Activated naive CD4-positive, alpha-beta T cell treated with anti-CD3 and anti-CD28 coated beads, Interleukin-2, amount 50 U/mL, for 24 hours (primary cell): ENCODE results near the gene AARS2.

Experiments
- H3K27ac Mint-ChIP-seq: one replicate; pipeline ENCODE4 v1.8.0; 2021; ENCODE audit warnings: mild to moderate bottlenecking, mixed read lengths
- H3K27me3 Mint-ChIP-seq: one replicate; pipeline ENCODE4 v1.8.0; 2021; ENCODE audit warnings: mixed read lengths
- H3K36me3 Mint-ChIP-seq: one replicate; pipeline ENCODE4 v1.8.0; 2021; ENCODE audit warnings: mixed read lengths
- H3K4me1 Mint-ChIP-seq: one replicate; pipeline ENCODE4 v1.8.0; 2021; ENCODE audit warnings: mixed read lengths
- H3K4me3 Mint-ChIP-seq: one replicate; pipeline ENCODE4 v1.8.0; 2021; ENCODE audit warnings: mild to moderate bottlenecking, mixed read lengths
- H3K9me3 Mint-ChIP-seq: one replicate; pipeline ENCODE4 v1.8.0; 2021; ENCODE audit warnings: mixed read lengths

AARS2 gene

DNA sequence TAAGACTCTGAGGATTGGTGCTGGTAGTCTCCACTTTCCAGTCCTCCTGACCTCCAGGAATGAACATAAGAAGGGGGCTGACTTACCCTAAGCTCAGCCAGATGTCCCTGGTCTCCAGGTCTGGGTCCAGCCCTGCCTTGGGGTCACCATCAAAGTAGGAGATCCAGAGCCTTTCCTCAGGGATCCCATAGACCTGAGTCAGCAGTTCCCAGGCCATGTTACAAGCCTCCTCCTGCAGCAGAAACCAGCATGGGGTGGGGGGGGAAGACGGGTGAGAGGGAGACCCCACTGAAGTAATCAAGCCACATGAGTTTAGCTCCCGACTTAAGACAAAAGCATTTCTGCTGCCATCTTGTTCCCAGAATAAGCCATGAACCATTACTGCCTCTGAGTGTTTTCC lies 1.8 kb downstream of the AARS2 start:
- Mint-ChIP-seq H3K4me3 (peak overlapping the region; percentile 99), H3K27me3 (no peaks in the 10 kb centered on the region), H3K9me3 (no peaks in the 10 kb centered on the region), H3K27ac (no peak overlapping the region), H3K4me1 (peaks cover 18% of the 10 kb centered on the region), H3K36me3 (peaks cover 9% of the 10 kb centered on the region)

GRCh38 chr6:44310241-44310640 lies 2.9 kb downstream of the AARS2 start:
- peaks cover 18% of the 10 kb centered on the region for H3K4me1 Mint-ChIP-seq
- H3K9me3 Mint-ChIP-seq = no peaks in the 10 kb centered on the region
- H3K36me3 Mint-ChIP-seq = peaks cover 9% of the 10 kb centered on the region
- no peaks in the 10 kb centered on the region for H3K27me3 Mint-ChIP-seq
- H3K4me3 Mint-ChIP-seq = no peak overlapping the region
- H3K27ac Mint-ChIP-seq = no peak overlapping the region

GRCh38 chr6:44309631-44310030 lies 3.5 kb downstream of the AARS2 start:
- peaks cover 9% of the 10 kb centered on the region for H3K36me3 Mint-ChIP-seq
- peaks cover 18% of the 10 kb centered on the region for H3K4me1 Mint-ChIP-seq
- H3K9me3 Mint-ChIP-seq = no peaks in the 10 kb centered on the region
- H3K27me3 Mint-ChIP-seq = no peaks in the 10 kb centered on the region
- H3K27ac Mint-ChIP-seq = no peak overlapping the region
- no peak overlapping the region for H3K4me3 Mint-ChIP-seq

DNA sequence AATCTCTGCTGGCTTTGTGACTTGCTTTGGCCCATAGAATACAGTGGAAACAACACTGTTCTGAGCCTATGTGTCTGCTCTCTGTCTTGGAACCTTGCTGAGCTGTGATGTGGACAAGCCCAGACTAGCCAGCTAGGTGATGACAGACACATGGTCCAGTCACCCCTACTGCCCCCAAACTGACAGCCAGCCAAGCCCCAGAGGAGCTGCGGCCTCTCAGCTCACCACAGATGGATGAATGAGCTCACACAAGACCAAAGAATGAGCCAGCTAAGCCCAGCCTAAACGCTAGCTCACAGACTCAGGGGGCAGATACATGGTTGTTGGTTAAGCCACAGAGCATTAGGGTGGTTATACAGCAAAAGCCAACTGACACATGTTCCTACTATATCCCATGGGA lies 4.1 kb downstream of the AARS2 start:
- Mint-ChIP-seq H3K27me3 (no peaks in the 10 kb centered on the region), H3K4me1 (peaks cover 18% of the 10 kb centered on the region), H3K27ac (no peak overlapping the region), H3K4me3 (no peak overlapping the region), H3K9me3 (no peaks in the 10 kb centered on the region), H3K36me3 (peaks cover 9% of the 10 kb centered on the region)

DNA sequence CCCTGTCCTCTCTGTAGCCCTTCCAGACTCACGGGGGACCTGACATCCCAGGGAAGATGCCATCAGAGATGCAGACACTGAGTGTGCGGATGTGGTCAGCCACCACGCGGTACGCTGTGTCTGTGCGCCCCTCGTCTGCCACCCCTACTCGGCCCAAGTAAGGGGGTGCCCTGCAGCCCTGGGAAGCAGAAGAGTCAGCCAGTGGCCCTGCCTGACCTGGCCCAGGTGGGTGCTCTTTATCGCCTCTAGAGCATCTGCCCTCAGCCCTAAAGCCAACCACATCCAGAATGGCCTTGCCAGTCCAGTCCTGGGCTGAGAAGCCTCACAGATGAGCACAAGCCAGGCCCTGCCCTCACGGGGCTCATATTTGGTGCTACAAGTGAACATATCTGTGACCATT lies 5.9 kb downstream of the AARS2 start:
- H3K27me3 Mint-ChIP-seq = no peaks in the 10 kb centered on the region
- peaks cover 9% of the 10 kb centered on the region for H3K36me3 Mint-ChIP-seq
- no peak overlapping the region for H3K27ac Mint-ChIP-seq
- peaks cover 8% of the 10 kb centered on the region for H3K4me1 Mint-ChIP-seq
- H3K4me3 Mint-ChIP-seq = no peak overlapping the region
- H3K9me3 Mint-ChIP-seq = no peaks in the 10 kb centered on the region

DNA sequence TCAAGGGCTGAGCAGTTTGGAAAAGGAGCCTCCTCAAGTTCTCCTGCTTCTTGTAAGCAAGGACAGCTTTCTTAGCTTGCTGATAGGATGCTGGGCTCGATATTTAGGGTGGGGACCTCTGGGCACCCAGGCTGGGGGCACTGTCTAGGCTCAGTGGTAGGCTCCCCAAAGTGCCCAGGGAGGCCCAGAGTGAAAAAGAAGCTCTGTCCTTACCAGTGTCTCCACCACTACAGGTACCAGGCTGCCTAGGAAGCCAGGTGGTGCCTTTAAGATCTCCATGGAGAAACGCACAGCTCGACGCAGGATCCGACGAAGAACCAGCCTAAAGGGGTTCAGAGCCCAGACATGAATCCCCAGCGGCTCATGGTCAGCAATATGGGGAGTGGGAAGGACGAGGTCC lies 6.4 kb downstream of the AARS2 start:
- Mint-ChIP-seq H3K27ac (no peak overlapping the region), H3K36me3 (peaks cover 9% of the 10 kb centered on the region), H3K4me1 (peaks cover 3% of the 10 kb centered on the region), H3K27me3 (no peaks in the 10 kb centered on the region), H3K9me3 (no peaks in the 10 kb centered on the region), H3K4me3 (no peak overlapping the region)

DNA sequence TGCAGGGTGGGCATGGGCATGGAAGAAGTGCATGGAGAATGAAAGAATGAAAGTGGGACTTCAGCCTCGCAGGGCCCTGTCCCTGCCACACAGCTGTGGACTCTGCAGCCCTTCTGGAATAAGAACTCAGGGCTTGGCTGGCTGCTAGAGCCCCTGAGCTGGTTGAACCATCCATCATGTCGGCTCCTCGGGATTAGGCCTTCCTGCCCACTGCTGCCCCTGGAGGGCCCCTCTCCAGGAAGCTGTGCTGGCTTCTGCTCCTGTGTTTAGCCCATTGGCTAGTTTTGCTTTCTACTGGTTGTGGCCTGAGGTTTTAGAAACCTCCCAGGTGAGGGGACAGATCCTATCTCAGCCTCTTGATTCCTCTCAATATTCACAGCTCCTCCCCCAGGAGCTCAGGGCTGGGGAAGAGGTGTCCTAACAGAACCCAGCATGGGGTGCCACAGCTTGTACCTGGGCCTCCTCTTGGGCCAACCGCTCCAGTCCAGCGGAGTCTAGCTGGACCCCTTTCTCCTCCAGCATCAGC lies 7.9 kb downstream of the AARS2 start:
- Mint-ChIP-seq H3K36me3 (peaks cover 9% of the 10 kb centered on the region), H3K9me3 (no peaks in the 10 kb centered on the region), H3K4me3 (no peak overlapping the region), H3K27ac (no peak overlapping the region), H3K27me3 (no peaks in the 10 kb centered on the region), H3K4me1 (no peaks in the 10 kb centered on the region)

GRCh38 chr6:44304282-44305199 lies 8.6 kb downstream of the AARS2 start:
- Mint-ChIP-seq H3K36me3 (peaks cover 3% of the 10 kb centered on the region), H3K9me3 (no peaks in the 10 kb centered on the region)

DNA sequence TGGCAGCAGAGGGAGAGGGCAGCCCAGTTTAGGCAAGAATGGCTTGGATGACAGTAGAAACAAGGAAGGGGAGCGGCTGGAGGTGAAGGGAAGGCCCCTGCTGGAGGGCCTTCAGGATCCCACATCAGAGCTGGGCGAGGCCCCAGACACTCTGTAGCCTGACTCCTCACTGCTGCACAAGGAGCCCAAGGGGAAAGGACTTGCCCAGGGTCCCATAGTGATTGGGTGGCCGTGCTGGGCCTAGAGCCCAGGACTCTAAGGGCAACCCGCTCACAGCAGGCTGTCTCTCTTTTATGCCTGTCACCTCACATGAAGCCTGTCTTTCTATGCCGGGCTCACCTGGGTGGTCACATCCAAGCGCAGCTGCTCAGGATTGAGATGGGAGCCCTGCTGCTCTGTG lies 9.3 kb downstream of the AARS2 start:
- H3K27ac Mint-ChIP-seq = no peak overlapping the region
- no peak overlapping the region for H3K4me3 Mint-ChIP-seq
- H3K36me3 Mint-ChIP-seq = peaks cover 3% of the 10 kb centered on the region

More at GRCh38 chr6:44304282-44305199, 8.6 kb downstream of the AARS2 start:
- no peaks in the 10 kb centered on the region for H3K27me3 Mint-ChIP-seq
- H3K4me3 Mint-ChIP-seq = no peak overlapping the region
- no peak overlapping the region for H3K27ac Mint-ChIP-seq
- no peaks in the 10 kb centered on the region for H3K4me1 Mint-ChIP-seq

DNA sequence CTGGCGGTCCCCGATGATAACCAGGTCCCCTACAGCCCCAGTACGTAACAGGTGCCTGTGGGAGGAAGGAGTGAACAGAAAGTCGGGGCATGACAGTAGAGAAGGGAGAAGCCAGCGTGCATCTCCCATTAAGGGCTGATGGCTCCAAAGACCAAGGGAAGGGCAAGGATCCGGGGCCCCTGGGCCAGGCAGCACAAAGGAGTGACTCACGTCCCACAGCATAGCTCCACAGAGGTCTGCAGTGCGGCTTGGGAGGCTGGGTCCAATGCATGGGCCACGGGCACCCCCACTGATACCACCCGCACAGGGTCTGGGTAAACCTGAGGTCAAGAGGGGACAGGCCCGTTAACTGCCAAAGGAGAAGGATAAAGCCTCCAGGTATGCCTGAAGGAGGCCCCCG lies 10.3 kb downstream of the AARS2 start:
- no peaks in the 10 kb centered on the region for H3K27me3 Mint-ChIP-seq
- no peaks in the 10 kb centered on the region for H3K9me3 Mint-ChIP-seq
- peaks cover 2% of the 10 kb centered on the region for H3K4me1 Mint-ChIP-seq
- H3K36me3 Mint-ChIP-seq = peaks cover 3% of the 10 kb centered on the region
- no peak overlapping the region for H3K4me3 Mint-ChIP-seq
- H3K27ac Mint-ChIP-seq = no peak overlapping the region

More for the DNA sequence above, 9.3 kb downstream of the AARS2 start:
- no peaks in the 10 kb centered on the region for H3K27me3 Mint-ChIP-seq
- no peaks in the 10 kb centered on the region for H3K4me1 Mint-ChIP-seq
- no peaks in the 10 kb centered on the region for H3K9me3 Mint-ChIP-seq

- Mint-ChIP-seq H3K27me3 (no peaks in the 10 kb centered on the region), H3K27ac (no peak overlapping the region), H3K4me3 (no peak overlapping the region), H3K4me1 (peaks cover 5% of the 10 kb centered on the region), H3K9me3 (no peaks in the 10 kb centered on the region), H3K36me3 (peaks cover 3% of the 10 kb centered on the region)
These were observed 11.2 kb downstream of the AARS2 start for GRCh38 chr6:44301782-44302564.

DNA sequence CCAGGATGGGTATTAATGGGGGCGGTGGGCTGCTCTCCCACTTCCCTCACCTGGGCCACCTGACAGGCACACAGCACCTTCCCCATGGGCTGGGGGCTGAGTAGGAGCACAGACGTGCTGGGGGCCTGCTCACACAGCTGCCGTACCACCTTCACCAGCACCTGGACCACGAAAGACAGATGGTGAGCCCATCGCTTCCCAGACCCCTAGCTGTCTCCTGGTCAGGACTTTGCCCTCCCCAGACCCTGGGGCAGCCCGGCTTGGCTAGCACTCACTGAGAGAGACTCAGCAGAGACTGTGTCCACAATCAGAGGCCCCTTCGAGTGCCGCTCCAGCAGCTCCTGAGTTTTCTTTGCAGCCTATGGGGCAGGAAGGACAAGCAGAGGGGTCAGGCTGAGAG lies 12.0 kb downstream of the AARS2 start:
- H3K27me3 Mint-ChIP-seq = peaks cover 3% of the 10 kb centered on the region
- no peak overlapping the region for H3K4me3 Mint-ChIP-seq
- peaks cover 3% of the 10 kb centered on the region for H3K36me3 Mint-ChIP-seq
- H3K4me1 Mint-ChIP-seq = peaks cover 5% of the 10 kb centered on the region
- H3K9me3 Mint-ChIP-seq = no peaks in the 10 kb centered on the region
- H3K27ac Mint-ChIP-seq = no peak overlapping the region

GRCh38 chr6:44300292-44300823 lies 12.8 kb downstream of the AARS2 start:
- peaks cover 6% of the 10 kb centered on the region for H3K27me3 Mint-ChIP-seq
- H3K27ac Mint-ChIP-seq = no peak overlapping the region
- no peak overlapping the region for H3K4me3 Mint-ChIP-seq
- H3K9me3 Mint-ChIP-seq = no peaks in the 10 kb centered on the region
- peaks cover 5% of the 10 kb centered on the region for H3K4me1 Mint-ChIP-seq
- peaks cover 3% of the 10 kb centered on the region for H3K36me3 Mint-ChIP-seq

GRCh38 chr6:44298864-44299263 lies 14.3 kb downstream of the AARS2 start:
- Mint-ChIP-seq H3K9me3 (no peaks in the 10 kb centered on the region), H3K36me3 (peaks cover 3% of the 10 kb centered on the region), H3K4me1 (peaks cover 5% of the 10 kb centered on the region), H3K27me3 (peaks cover 13% of the 10 kb centered on the region), H3K4me3 (no peak overlapping the region), H3K27ac (no peak overlapping the region)

GRCh38 chr6:44298055-44298803 lies 14.9 kb downstream of the AARS2 start:
- peak overlapping the region; percentile 65 for H3K4me3 Mint-ChIP-seq
- peaks cover 16% of the 10 kb centered on the region for H3K27me3 Mint-ChIP-seq
- no peak overlapping the region for H3K27ac Mint-ChIP-seq
- H3K36me3 Mint-ChIP-seq = peaks cover 3% of the 10 kb centered on the region
- no peaks in the 10 kb centered on the region for H3K9me3 Mint-ChIP-seq
- H3K4me1 Mint-ChIP-seq = peaks cover 5% of the 10 kb centered on the region
